ENCODE measurements around the gene MRPL19.

The MRPL19 gene

DNA sequence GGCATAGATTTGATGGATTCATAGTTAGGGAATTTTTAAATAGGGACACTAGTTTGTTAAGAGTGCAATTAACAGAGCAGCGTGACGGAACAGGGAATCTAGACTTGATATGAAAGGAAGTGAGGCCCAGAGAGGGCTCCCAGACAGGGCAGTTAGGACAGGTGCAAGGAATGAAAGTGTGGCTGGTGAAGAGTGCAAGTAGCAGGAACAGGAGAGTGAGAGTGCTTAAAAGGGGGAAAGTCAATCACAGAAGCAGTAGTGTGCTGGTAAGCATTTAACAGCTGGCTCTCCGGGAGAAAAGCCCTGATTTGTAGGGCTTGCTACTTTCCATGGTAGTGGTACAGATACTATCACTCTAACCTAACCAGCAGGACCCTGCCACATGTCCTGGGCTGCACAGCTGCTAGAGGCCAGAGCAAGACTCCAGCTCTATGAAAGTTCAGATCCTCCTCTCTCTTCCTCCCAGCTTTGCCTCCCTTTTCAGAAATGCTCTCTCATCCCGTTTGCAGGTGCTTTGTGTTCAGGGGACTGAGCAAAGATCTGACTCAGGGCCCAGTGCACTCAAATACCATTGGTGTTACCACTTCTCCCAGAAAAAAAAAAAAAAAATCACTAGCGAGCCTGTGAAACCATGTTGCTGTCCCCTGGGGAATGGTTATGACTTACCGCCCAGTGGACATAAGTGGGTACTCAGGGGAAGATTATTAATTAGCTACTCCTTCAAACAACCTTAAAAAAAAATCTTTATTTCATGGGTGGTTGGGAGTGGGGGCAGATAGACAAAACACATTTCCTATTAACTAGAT is 82.2 kb downstream of the MRPL19 start:
- no peak for DNase-seq (ENCODE audit: extremely low read depth in 1 of 2, low read depth in 1 of 2)

DNA sequence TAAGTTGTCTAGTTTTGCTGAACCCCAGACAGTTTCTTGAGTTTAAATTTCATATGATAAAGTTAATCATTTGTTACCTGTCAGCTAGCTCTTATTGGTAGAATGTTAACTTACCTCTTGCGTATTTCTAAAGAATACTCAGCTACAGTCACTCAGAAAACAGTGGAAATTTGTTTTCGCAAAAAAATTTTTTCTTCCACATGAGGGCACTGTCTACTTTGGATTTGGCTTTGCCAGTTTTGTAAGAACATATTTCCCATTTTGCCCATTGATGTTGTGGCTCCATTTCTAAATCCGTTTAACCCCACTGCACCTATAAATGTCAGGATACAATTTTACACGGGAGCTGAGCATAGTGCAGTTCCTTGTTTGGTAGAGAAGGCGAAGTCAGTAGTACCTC is 83.3 kb downstream of the MRPL19 start:
- no peak for DNase-seq (ENCODE audit: extremely low read depth in 1 of 2, low read depth in 1 of 2)

DNA sequence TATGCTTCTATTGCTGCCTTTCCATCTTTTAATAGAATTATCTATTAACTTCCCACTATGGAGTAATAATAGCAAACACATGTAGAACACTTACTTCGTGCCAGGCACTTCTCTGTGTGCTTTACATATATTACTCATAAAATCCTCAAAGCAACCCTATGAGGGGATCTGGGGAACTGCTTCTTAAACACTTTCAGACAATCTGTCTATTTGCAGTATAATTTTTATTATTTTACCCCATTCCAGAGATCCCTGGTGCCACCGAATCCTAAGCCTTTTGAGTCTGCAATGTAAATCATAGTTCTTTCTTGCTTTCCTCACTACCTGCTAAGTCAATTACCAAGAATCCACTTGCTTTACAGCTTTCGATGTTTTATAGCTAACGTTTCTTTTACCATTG is 89.7 kb downstream of the MRPL19 start:
- no peak for DNase-seq (ENCODE audit: extremely low read depth in 1 of 2, low read depth in 1 of 2)

DNA sequence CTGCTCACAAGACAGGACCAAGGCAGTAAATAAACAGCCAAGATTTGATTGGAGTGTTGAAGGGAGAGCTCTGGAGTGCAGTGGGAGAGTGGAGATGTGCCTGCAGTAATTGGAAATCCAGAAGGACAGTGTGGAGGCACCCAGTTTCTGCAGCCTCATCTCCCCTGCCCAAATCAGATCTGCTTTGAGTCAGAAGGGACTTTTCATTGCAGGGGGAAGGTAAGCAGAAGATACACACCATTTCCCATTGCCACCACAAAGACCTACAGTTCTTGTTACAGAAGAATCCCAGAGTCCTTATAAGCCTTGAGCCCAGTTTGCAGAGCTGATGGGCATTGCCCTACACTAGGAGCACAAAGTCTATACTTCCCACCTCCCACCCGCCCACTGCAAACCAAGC is 91.4 kb downstream of the MRPL19 start:
- DNase-seq (ENCODE audit: extremely low read depth in 1 of 2, low read depth in 1 of 2), result no peak
